BLaER1 (cell line): ENCODE results near the gene XAB2.

Experiments used
- H3K27ac ChIP-seq: shearing (Covaris generic); formaldehyde crosslinking; 2 replicates; pipeline ENCODE4 v1.8.1; 2022
- H3K27me3 ChIP-seq: shearing (Covaris generic); formaldehyde crosslinking; 2 replicates; pipeline ENCODE4 v1.8.1; 2022
- H3K36me3 ChIP-seq: shearing (Covaris generic); formaldehyde crosslinking; 2 replicates; pipeline ENCODE4 v1.8.1; 2022
- H3K4me1 ChIP-seq: shearing (Covaris generic); formaldehyde crosslinking; 2 replicates; pipeline ENCODE4 v1.8.1; 2022
- H3K4me2 ChIP-seq: shearing (Covaris generic); formaldehyde crosslinking; 2 replicates; pipeline ENCODE4 v1.8.1; 2022
- H3K4me3 ChIP-seq: shearing (Covaris generic); formaldehyde crosslinking; 2 replicates; pipeline ENCODE4 v1.8.1; 2022
- H3K9ac ChIP-seq: shearing (Covaris generic); formaldehyde crosslinking; 2 replicates; pipeline ENCODE4 v1.8.1; 2022
- H3K9me3 ChIP-seq: shearing (Covaris generic); formaldehyde crosslinking; 2 replicates; pipeline ENCODE4 v1.8.1; 2022
- H4K20me1 ChIP-seq: shearing (Covaris generic); formaldehyde crosslinking; 2 replicates; pipeline ENCODE4 v1.8.1; 2022
- Cebpa-rat ChIP-seq: shearing (Covaris generic); IDR thresholded peaks from 2 replicates; pipeline ENCODE4 v1.8.1; 2022

XAB2 gene

DNA sequence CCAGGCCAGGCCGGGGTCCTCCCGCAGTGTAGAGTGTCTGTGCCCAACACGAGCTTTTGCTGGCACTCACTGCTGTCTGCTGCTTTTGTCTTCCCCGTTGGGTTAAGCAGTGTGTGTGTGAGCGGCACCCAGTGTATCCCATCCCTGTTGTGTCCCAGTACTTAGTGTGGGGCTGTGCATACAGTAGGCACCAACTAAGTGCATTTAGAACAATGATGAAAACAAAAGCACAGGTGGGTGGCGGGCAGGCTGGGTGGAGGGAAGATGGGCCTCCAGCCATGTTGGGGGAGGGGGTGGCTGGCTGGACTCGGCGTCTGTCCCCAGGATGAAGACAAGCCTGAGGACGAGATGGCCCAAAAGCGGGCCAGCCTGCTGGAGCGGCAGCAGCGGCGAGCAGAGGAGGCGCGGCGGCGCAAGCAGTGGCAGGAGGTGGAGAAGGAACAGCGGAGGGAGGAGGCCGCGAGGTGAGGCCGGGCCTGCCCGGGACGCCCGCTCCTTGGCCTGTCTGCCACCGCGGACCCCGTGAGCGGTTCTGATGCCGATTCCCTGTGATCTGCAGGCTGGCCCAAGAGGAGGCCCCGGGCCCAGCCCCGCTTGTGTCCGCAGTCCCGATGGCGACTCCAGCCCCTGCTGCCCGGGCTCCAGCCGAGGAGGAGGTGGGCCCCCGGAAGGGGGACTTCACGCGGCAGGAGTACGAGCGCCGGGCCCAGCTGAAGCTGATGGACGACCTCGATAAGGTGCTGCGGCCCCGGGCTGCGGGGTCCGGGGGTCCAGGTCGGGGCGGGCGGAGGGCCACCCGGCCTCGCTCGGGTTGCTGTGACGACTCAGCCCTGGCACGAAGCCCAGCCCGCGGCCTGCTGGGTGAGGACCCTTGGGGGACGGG, 14.2 kb downstream of the XAB2 start:
- H3K4me2 ChIP-seq = no peak overlapping the region
- no peak for TF ChIP-seq Cebpa-rat

DNA sequence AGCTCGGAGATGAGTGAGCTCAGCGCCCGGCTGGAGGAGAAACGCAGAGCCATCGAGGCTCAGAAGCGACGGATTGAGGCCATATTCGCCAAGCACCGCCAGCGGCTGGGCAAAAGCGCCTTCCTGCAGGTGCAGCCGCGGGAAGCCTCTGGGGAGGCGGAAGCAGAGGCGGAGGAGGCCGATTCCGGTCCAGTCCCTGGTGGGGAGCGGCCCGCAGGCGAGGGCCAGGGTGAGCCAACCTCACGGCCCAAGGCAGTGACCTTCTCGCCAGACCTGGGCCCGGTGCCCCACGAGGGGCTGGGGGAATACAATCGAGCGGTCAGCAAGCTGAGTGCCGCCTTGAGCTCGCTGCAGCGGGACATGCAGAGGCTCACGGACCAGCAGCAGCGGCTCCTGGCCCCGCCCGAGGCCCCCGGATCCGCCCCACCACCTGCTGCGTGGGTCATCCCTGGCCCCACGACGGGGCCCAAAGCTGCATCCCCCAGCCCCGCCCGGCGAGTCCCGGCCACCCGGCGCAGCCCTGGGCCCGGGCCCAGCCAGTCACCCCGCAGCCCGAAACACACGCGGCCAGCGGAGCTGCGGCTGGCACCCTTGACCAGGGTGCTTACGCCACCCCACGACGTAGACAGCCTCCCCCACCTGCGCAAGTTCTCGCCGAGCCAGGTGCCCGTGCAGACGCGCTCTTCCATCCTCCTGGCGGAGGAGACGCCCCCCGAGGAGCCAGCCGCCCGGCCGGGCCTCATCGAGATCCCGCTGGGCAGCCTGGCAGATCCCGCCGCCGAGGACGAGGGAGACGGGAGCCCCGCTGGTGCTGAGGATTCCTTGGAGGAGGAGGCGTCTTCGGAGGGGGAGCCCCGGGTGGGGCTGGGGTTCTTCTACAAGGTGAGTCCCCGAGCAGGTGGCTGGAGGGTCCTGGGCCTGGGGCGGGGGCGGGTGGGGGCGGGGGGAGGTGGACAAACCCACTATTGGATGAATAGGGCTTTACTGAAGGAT, 16.8 kb downstream of the XAB2 start:
- Histone ChIP-seq H3K27me3 (no peaks in the 10 kb centered on the region), H3K9ac (no peak overlapping the region), H3K4me1 (no peaks in the 10 kb centered on the region), H3K9me3 (no peaks in the 10 kb centered on the region), H4K20me1 (0 out of 2 replicates have a peak, but pooled peaks cover 6% of the 10 kb centered on the region), H3K4me2 (no peak overlapping the region), H3K36me3 (peaks cover 14% of the 10 kb centered on the region), H3K4me3 (no peak overlapping the region), H3K27ac (no peak overlapping the region)
- no peak for TF ChIP-seq Cebpa-rat

More for the DNA sequence above, 14.2 kb downstream of the XAB2 start:
- Histone ChIP-seq H3K9ac (no peak overlapping the region), H3K27ac (no peak overlapping the region), H3K4me3 (no peak overlapping the region), H4K20me1 (peaks cover 22% of the 10 kb centered on the region; the same call in 1 of the 2 replicates), H3K27me3 (no peaks in the 10 kb centered on the region), H3K36me3 (peaks cover 38% of the 10 kb centered on the region), H3K4me1 (no peaks in the 10 kb centered on the region), H3K9me3 (no peaks in the 10 kb centered on the region)

DNA sequence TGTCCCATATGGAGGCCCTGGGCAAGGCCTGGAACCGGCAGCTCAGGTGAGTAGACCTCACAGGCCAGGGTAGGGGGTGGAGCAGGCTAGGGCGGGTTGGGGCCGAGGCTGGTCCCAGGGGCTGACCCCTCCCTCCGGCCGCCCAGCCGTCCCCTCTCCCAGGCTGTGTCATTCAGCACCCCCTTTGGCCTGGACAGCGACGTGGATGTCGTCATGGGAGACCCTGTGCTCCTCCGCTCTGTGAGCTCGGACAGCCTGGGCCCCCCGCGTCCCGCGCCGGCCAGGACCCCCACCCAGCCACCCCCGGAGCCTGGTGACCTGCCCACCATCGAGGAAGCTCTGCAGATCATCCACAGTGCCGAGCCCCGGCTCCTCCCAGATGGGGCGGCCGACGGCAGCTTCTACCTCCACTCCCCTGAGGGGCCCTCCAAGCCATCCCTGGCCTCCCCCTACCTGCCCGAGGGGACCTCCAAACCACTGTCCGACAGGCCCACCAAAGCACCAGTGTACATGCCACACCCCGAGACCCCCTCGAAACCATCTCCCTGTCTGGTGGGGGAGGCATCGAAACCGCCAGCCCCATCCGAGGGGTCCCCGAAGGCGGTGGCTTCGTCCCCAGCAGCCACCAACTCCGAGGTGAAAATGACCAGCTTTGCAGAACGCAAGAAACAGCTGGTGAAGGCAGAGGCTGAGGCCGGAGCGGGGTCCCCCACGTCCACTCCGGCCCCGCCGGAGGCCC, 17.6 kb downstream of the XAB2 start:
- Histone ChIP-seq H3K36me3 (peaks cover 5% of the 10 kb centered on the region; the same call in 1 of the 2 replicates), H3K9ac (no peak overlapping the region), H3K9me3 (no peaks in the 10 kb centered on the region), H3K27me3 (no peaks in the 10 kb centered on the region), H3K27ac (no peak overlapping the region), H3K4me2 (no peak overlapping the region), H3K4me1 (no peaks in the 10 kb centered on the region), H4K20me1 (0 out of 2 replicates have a peak, but pooled peaks cover 5% of the 10 kb centered on the region), H3K4me3 (no peak overlapping the region)
- no peak for TF ChIP-seq Cebpa-rat

DNA sequence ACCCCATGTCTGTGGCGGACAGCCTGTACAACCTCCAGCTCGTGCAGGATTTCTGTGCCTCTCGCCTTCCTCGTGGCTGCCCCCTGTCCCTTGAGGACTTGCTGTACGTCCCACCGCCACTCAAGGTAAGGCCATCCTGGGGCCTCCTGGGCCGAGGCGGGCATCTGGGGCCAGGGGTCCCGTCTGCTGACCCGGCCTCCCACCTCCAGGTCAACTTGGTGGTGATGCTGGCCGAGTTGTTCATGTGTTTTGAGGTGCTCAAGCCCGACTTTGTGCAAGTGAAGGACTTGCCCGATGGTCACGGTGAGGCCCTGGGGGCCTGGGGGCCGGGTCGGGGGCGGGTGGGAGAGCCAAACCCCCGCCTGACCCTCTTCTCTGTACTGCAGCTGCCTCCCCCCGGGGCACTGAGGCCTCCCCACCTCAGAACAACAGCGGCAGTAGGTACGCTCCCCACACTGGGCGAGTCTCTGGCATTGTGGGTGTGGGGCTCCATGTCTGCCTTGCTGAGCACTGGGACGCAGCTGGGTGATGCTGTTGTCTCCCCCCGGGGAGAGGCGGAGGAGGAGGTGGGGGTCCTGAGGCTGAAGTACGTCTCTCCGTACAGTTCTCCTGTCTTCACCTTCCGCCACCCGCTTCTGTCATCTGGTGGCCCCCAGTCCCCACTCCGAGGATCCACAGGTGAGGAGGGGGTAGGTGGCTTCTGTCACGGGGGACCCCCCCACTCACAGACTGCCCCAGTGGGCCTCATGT, 18.7 kb downstream of the XAB2 start:
- H3K9ac ChIP-seq = no peak overlapping the region
- 0 out of 2 replicates have a peak, but pooled peaks cover 5% of the 10 kb centered on the region for H4K20me1 ChIP-seq
- no peak overlapping the region for H3K27ac ChIP-seq
- no peaks in the 10 kb centered on the region for H3K4me1 ChIP-seq
- H3K27me3 ChIP-seq = no peaks in the 10 kb centered on the region
- no peaks in the 10 kb centered on the region for H3K36me3 ChIP-seq
- no peak overlapping the region for H3K4me3 ChIP-seq
- H3K9me3 ChIP-seq = peaks cover 1% of the 10 kb centered on the region; the same call in 1 of the 2 replicates
- H3K4me2 ChIP-seq = no peak overlapping the region
- no peak for TF ChIP-seq Cebpa-rat

DNA sequence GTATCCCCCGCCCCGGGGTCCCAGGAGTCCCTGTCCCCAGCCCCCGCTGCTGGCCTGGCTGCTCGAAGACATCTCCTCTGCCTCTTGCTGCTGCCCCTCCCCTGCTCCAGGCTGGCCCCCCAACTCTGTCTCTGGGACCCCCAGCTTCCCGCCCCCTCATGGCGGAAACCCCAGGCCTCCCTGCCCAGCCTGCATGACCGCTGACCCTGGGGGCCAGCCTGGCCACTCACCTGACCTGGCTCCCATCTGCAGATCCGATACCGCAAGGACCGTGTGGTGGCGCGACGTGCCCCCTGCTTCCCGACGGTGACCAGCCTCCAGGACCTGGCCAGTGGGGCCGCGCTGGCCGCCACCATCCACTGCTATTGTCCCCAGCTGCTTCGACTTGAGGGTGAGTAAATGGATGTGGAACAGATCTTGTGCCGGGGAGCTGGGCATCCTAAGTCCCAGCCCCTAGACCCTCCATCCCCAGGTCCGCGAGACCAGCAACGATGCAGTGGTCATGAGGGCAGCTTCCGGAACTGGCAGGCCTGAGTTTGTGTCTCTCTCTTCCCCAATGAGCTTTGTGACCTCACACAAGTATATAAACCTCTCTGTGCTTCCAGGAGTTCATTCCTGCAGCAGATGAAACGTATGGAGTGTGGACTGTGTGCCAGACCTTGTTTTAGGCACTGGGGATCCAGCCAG, 21.3 kb downstream of the XAB2 start:
- 0 out of 2 replicates have a peak, but pooled peaks cover 5% of the 10 kb centered on the region for H4K20me1 ChIP-seq
- H3K9ac ChIP-seq = no peak overlapping the region
- peaks cover 7% of the 10 kb centered on the region; the same call in 1 of the 2 replicates for H3K9me3 ChIP-seq
- TF ChIP-seq Cebpa-rat = no peak
- no peaks in the 10 kb centered on the region for H3K4me1 ChIP-seq
- H3K4me3 ChIP-seq = no peak overlapping the region
- no peaks in the 10 kb centered on the region for H3K36me3 ChIP-seq
- H3K27me3 ChIP-seq = peaks cover 4% of the 10 kb centered on the region; the same call in 1 of the 2 replicates
- no peak overlapping the region for H3K4me2 ChIP-seq
- H3K27ac ChIP-seq = no peak overlapping the region

DNA sequence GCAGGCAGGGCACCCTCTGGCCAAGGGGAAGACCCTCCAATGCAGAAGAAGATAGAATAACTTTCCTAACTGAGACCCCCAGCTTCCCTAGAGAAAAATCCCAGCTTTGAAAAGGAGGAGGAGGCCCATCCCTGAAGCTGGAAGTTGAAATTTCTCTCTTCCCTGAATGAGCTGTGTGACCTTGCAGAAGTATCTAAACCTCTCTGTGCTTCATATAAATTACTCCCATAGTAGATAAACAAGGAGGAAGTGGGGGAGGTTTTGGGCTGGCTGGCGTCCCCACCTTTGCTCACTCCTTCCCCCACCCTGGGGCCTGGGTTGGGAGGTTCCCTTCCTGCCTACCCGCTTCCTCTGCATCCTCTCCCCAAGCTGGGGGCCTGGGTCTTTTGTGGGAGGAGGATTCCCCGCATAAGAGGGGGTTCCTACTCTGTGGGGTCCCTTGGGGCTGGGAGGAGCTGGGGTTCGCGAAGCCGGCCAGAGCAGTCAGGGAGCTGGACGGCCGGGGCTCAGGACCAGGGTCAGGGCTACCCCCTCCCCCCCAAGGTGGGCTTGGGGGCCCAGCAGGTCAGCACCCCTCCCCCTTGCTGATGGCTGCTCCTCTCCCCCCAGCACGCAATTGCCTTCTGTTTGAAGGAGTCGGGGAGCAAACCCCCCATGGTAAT, 22.0 kb downstream of the XAB2 start:
- Histone ChIP-seq H3K27ac (no peak overlapping the region), H3K27me3 (peaks cover 7% of the 10 kb centered on the region; the same call in 1 of the 2 replicates), H3K9me3 (peaks cover 7% of the 10 kb centered on the region; the same call in 1 of the 2 replicates), H3K4me1 (no peaks in the 10 kb centered on the region), H3K9ac (no peak overlapping the region), H4K20me1 (0 out of 2 replicates have a peak, but pooled peaks cover 5% of the 10 kb centered on the region), H3K4me2 (no peak overlapping the region), H3K36me3 (no peaks in the 10 kb centered on the region), H3K4me3 (no peak overlapping the region)
- TF ChIP-seq Cebpa-rat = no peak

DNA sequence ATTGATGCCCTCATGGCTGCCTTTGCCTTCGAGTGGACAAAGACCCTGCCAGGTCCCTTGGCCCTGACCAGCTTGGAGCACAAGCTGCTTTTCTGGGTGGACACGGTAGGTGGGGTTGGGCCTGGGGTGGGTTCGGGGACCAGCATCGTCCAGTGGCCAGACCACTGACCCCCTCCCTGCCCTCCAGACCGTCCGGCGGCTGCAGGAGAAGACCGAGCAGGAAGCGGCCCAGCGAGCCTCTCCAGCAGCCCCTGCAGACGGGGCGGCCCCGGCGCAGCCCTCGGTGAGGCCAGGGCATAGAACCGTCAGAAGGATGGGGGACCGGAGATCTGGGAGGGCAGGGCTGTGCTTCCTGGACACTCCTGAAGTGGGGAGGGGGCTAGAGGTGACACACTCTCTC, 23.1 kb downstream of the XAB2 start:
- Histone ChIP-seq H3K4me1 (no peaks in the 10 kb centered on the region), H3K36me3 (no peaks in the 10 kb centered on the region), H3K4me2 (no peak overlapping the region), H3K27ac (no peak overlapping the region), H3K4me3 (no peak overlapping the region), H3K9me3 (peaks cover 7% of the 10 kb centered on the region; the same call in 1 of the 2 replicates), H3K9ac (no peak overlapping the region), H3K27me3 (peaks cover 10% of the 10 kb centered on the region; the same call in 1 of the 2 replicates), H4K20me1 (no peaks in the 10 kb centered on the region)
- no peak for TF ChIP-seq Cebpa-rat
